ENCODE results near the gene BTN1A1.
"Not testable (repeated sequence)": the region's sequence is repeated elsewhere in the genome, so short reads cannot be mapped to it uniquely, and the experiment has no call there.

Gene BTN1A1

DNA sequence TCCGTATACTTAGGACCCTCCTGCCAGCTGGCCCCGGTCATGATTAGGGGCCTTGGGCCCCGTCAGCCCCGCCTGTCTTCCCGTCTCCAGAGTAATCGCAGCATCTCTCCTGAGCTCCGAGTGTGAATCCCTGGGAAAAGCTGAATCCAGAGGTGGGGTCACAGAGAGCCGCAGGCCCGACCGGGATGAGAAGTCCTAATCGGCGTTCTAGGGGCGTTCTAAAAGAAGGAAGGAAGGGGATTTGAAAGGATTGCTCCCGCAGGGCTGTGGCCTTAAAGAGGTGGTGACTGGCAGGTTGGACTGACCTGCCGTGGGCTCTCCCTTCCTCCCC, 38.4 kb downstream of the BTN1A1 start:
- peak in 1 of 2 experiments; percentile 23 for DNase-seq

GRCh38 chr6:26539071-26539615, 39.0 kb downstream of the BTN1A1 start:
- DNase-seq = no peak

DNA sequence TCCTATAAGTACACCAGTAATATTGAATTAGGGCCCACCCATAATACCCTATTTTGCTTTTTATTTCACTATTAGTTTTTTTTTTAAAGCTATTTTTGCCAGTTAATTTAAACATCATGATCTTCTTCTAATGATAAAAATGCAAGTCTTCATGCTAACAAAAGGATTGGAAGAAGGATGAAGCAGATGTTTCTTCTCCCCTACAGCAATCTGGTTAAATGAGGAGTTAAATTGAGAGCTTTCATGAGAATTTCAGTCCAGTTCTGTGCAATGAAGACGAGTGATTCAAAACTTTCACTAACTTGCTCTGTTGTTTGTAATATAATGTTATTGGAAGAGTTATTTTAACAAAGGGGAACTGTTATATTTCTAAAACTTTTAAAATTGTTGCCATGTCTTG, 41.5 kb downstream of the BTN1A1 start:
- no peak for DNase-seq

- DNase-seq = no peak
Observed at GRCh38 chr6:26543953-26544352, 43.9 kb downstream of the BTN1A1 start.

DNA sequence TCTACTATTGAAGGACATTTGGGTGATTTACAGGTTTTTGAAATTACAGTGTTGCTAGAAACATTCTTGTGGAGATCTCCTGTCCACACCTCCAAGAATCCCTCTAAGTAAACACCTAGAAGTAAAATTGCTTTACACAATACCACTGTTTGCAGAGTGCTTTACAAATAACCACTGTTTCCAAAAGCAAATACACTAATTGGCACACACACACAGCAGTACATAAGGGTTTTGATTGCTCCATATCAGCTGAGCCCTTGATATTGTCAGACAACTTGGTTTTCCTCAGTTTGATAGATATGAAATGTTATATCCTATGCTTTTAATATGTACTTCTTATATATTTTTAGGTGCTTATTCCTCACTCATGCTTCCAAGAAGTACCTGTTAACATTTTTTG, 44.4 kb downstream of the BTN1A1 start:
- no peak for DNase-seq

- no peak for DNase-seq
Observed at GRCh38 chr6:26545627-26546026, 45.5 kb downstream of the BTN1A1 start.

GRCh38 chr6:26547363-26547762, 47.3 kb downstream of the BTN1A1 start:
- DNase-seq = not testable (repeated sequence)

DNA sequence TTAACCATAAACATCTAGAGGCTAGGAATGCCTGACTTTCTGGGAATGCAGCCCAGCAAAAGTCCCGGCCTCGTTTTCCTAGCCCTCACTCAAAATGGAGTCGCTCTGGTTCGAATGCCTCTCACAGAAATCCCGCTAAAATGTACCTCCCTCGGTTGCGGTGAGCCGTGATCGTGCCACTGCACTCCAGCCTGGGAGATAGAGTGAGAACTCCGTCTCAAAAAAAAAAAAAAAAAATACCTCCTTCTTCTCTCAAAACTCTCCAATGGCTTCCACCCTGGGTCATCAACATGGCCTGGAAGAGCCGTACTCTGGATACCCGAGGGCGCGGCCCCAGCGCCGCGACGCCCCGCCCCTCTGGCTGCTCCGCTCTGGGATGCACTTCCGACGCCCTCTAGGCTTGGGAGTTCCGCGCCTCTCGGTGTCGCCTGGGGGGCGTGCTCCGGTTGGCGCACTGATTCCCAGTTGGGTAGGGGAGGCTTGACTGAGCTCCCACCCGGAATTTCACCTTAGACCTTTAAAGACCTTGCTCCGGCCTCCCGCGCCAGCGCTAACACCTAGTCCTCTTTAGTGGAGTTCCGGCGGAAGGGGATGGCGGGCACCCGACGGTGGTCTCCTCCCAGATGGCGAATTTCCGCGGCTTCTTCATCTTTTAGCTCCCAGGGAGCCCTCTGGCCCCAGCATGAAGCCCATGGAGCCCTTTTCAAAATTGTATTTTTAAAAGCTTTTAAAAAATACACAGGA, 50.3 kb downstream of the BTN1A1 start:
- DNase-seq = peak; percentile 11 to 40

- no peak for DNase-seq
Observed at GRCh38 chr6:26552205-26552604, 52.1 kb downstream of the BTN1A1 start.

- no peak for DNase-seq
Observed at GRCh38 chr6:26552640-26553188, 52.6 kb downstream of the BTN1A1 start.

- DNase-seq = peak; percentile 4 to 82
Observed at GRCh38 chr6:26553264-26553634, 53.1 kb downstream of the BTN1A1 start.

GRCh38 chr6:26553635-26554446, 53.7 kb downstream of the BTN1A1 start:
- DNase-seq = peak; percentile 62 to 89

- DNase-seq = no peak
Observed at GRCh38 chr6:26554447-26554696, 54.3 kb downstream of the BTN1A1 start.

- no peak for DNase-seq
Observed at GRCh38 chr6:26554697-26555504, 54.8 kb downstream of the BTN1A1 start.

GRCh38 chr6:26555505-26556262, 55.6 kb downstream of the BTN1A1 start:
- DNase-seq = no peak

GRCh38 chr6:26556263-26557070, 56.4 kb downstream of the BTN1A1 start:
- no peak for DNase-seq

Measured in NCI-H187 (cell line).